PC-3 (cell line): ENCODE results near the gene ARHGAP15.

Experiments
- EZH2phosphoT487 ChIP-seq: fragments of 300-600 bp; sonication (generic); IDR thresholded peaks from 2 replicates; pipeline ENCODE4 v1.6.1; 2018; ENCODE audit warnings: mild to moderate bottlenecking, antibody characterized with exemption, low read length, borderline replicate concordance
- TF ChIP-seq, protein P1 (sequence below): fragments of 300-600 bp; sonication (generic); conservative IDR thresholded peaks from 2 replicates; pipeline ENCODE4 v1.5.1; 2017; ENCODE audit warnings: antibody characterized with exemption, low read depth, mild to moderate bottlenecking, low read length

DNA sequence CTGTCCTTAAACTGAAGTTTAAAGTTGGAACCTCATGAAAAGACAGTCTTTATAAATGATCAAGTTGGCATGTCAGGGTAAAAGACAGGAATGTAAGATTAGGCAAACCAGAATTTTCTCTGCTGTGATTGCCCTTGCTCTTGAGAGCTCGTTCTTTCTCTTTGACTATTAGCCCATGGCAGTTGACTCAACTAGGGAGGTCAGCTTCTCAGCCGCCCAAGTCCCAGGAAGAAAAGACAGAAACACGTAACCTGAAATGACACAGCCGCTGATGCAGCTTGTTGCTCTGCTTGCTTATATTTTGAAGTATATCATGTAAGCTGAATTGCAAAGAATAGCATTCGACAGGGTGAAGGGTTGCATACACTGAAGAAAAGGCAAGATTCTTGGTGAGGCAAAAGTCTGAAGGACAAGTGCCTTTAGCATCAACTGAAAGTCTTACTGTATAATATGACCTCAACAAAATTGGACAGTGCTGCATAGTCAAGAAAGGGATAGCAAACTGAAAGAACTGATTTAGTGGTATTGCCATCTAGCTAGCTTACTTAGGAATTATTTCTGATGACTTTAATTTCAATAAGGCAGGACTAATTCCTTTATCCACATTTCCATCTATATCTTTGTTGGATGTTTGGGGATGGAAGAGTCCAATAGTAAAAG is 54.7 kb downstream of the ARHGAP15 start:
- TF ChIP-seq, protein P1, sequence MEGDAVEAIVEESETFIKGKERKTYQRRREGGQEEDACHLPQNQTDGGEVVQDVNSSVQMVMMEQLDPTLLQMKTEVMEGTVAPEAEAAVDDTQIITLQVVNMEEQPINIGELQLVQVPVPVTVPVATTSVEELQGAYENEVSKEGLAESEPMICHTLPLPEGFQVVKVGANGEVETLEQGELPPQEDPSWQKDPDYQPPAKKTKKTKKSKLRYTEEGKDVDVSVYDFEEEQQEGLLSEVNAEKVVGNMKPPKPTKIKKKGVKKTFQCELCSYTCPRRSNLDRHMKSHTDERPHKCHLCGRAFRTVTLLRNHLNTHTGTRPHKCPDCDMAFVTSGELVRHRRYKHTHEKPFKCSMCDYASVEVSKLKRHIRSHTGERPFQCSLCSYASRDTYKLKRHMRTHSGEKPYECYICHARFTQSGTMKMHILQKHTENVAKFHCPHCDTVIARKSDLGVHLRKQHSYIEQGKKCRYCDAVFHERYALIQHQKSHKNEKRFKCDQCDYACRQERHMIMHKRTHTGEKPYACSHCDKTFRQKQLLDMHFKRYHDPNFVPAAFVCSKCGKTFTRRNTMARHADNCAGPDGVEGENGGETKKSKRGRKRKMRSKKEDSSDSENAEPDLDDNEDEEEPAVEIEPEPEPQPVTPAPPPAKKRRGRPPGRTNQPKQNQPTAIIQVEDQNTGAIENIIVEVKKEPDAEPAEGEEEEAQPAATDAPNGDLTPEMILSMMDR = no peak
- TF ChIP-seq EZH2phosphoT487 = no peak
